WTC11 (cell line): Measurements from ENCODE around the gene CREB1. TPM values are rescaled to one million over a fixed set of nuclear protein-coding genes. Genes with fewer than 3 reads are reported as not detected.

Experiments
- ATAC-seq: fragments of 200-7000 bp; cut with Tn5 transposase; 2 replicates; pipeline ENCODE4 v1.10.0; 2021; ENCODE audit warnings: mild to moderate bottlenecking, moderate library complexity
- CTCF ChIA-PET: fragments of 300-600 bp; sonication (Branson Sonifier 250); formaldehyde crosslinking; loops from one replicate; lab custom pipeline; 2021; ENCODE audit warnings: antibody characterized with exemption; lab: Charles Lee
- POLR2A ChIA-PET: fragments of 350-600 bp; sonication (Branson Sonifier 250); formaldehyde crosslinking; loops from one replicate; lab custom pipeline; 2021; ENCODE audit warnings: antibody characterized with exemption; lab: Charles Lee
- DNase-seq: peaks from one replicate; pipeline ENCODE4 v3.0.0; 2021; ENCODE audit warnings: low spot score
- H3K27ac Mint-ChIP-seq: 2 replicates; pipeline ENCODE4 v1.8.0; 2021; ENCODE audit warnings: mixed read lengths
- H3K27me3 Mint-ChIP-seq: 2 replicates; pipeline ENCODE4 v1.8.0; 2021; ENCODE audit warnings: low read depth, mild to moderate bottlenecking, moderate library complexity, mixed read lengths
- H3K36me3 Mint-ChIP-seq: 2 replicates; pipeline ENCODE4 v1.8.0; 2021; ENCODE audit warnings: mixed read lengths
- H3K4me1 Mint-ChIP-seq: 2 replicates; pipeline ENCODE4 v1.8.0; 2022; ENCODE audit warnings: mixed read lengths
- H3K4me3 Mint-ChIP-seq: 2 replicates; pipeline ENCODE4 v1.8.0; 2021; ENCODE audit warnings: mild to moderate bottlenecking, moderate library complexity, mixed read lengths
- H3K9me3 Mint-ChIP-seq: 2 replicates; pipeline ENCODE4 v1.8.0; 2021; ENCODE audit warnings: mixed read lengths
- ATF1 ChIP-seq: sonication (generic); formaldehyde crosslinking; IDR thresholded peaks from 2 replicates; pipeline ENCODE4 v1.8.1; 2023; ENCODE audit warnings: mild to moderate bottlenecking, moderate library complexity, missing genetic modification reagents
- ELF4 ChIP-seq: sonication (generic); formaldehyde crosslinking; IDR thresholded peaks from 2 replicates; pipeline ENCODE4 v1.8.1; 2022; ENCODE audit warnings: low read depth, mild to moderate bottlenecking, moderate library complexity, missing genetic modification reagents
- GTF2I ChIP-seq: fragments of 250-450 bp; sonication (Bioruptor Pico); conservative IDR thresholded peaks from 2 replicates; pipeline ENCODE4 v1.4.0; 2021; ENCODE audit warnings: mild to moderate bottlenecking
- SMAD4 ChIP-seq: sonication (generic); formaldehyde crosslinking; IDR thresholded peaks from 2 replicates; pipeline ENCODE4 v1.8.0; 2022; ENCODE audit warnings: mild to moderate bottlenecking, missing genetic modification reagents
- TCF7 ChIP-seq: sonication (generic); formaldehyde crosslinking; IDR thresholded peaks from 2 replicates; pipeline ENCODE4 v1.8.0; 2022; ENCODE audit warnings: mild to moderate bottlenecking, low read depth, missing genetic modification reagents, moderate library complexity
- ZNF263 ChIP-seq: sonication (generic); formaldehyde crosslinking; IDR thresholded peaks from 2 replicates; pipeline ENCODE4 v1.8.1; 2022; ENCODE audit warnings: low read depth, mild to moderate bottlenecking, moderate library complexity, missing genetic modification reagents
- total RNA-seq: library from RNA; stranded (reverse); gene quantifications from 3 replicates; pipeline ENCODE4 v1.2.3, GENCODE V29; 2021
- TF ChIP-seq, protein P1 (sequence below): fragments of 250-450 bp; sonication (Bioruptor Pico); IDR thresholded peaks from 2 replicates; pipeline ENCODE4 v1.9.0; 2021; ENCODE audit warnings: mild to moderate bottlenecking
- TF ChIP-seq, protein P2 (sequence below): sonication (generic); formaldehyde crosslinking; IDR thresholded peaks from 2 replicates; pipeline ENCODE4 v1.8.0; 2022; ENCODE audit warnings: mild to moderate bottlenecking, missing genetic modification reagents
- TF ChIP-seq, protein P3 (sequence below): fragments of 250-450 bp; sonication (Bioruptor Pico); IDR thresholded peaks from 2 replicates; pipeline ENCODE4 v2.1.2; 2022; ENCODE audit warnings: mild to moderate bottlenecking, moderate library complexity
- TF ChIP-seq, protein P4 (sequence below): sonication (generic); formaldehyde crosslinking; IDR thresholded peaks from 2 replicates; pipeline ENCODE4 v1.8.0; 2022; ENCODE audit warnings: missing genetic modification reagents
- TF ChIP-seq, protein P5 (sequence below): sonication (generic); formaldehyde crosslinking; IDR thresholded peaks from 2 replicates; pipeline ENCODE4 v1.8.1; 2023; ENCODE audit warnings: mild to moderate bottlenecking, missing genetic modification reagents
- TF ChIP-seq, protein P6 (sequence below): fragments of 200-600 bp; IDR thresholded peaks from 2 replicates; pipeline ENCODE4 v1.8.0; 2022; ENCODE audit warnings: antibody characterized with exemption
- TF ChIP-seq, protein P7 (sequence below): sonication (generic); formaldehyde crosslinking; IDR thresholded peaks from 2 replicates; pipeline ENCODE4 v1.8.0; 2022; ENCODE audit warnings: mild to moderate bottlenecking, missing genetic modification reagents

CREB1 gene
- total RNA-seq, 1 experiment from 2014 or later: 97.7 TPM

DNA sequence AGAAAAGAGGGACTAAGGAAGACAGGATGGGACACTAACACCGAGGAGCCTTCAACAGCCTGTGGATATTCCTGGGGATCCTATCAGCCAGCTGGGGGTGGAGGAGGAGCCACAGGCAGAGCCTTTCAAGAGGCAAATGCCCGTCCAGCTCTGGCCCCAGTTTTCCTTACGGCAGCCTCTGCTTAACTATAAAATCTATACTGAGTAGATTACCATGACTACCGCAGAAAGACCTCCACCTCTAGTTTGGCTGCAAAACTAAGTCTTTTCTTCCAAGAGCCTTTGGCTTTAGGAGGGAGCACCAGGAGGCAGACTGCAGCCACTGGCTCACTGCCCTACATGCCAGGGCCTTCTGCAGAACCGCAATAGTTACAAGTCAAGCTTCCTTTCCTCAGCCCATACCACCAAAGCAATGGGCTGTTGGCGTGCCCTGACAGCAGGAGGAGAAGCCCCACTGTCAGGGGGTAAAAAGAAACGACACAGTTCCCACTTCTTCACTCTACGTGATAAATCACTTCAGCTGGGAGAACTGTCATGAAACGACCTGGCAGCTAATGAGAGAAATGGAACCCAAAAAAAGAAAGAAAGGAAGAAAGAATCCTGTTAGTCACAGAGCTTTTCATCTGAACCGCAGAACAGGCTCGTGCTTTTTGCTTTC, 25.1 kb upstream of the CREB1 start:
- ATAC-seq: peak; percentile 65

DNA sequence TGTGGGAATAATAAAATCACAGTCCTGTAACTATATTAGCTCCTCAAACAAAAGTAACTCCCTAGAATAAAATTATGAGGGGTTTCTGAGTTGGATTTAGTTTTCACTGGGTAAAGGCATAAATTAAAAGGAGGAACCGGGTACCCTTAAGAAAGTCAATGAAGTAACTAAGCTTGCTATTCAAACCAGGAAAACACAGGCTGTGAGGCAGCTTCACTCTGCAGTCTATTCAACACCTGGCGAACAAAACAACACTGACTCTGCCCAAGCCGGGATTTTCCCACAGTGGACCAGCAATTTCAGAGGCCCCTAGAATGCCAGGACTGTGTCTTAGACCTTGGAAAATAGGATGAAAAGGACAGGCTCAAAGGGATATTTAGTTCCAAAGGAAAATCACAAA, 24.6 kb upstream of the CREB1 start:
- H3K4me3 Mint-ChIP-seq: no peak overlapping the region
- peaks cover 3% of the 10 kb centered on the region; the same call in 1 of the 2 replicates for H3K27me3 Mint-ChIP-seq
- POLR2A ChIA-PET: interaction anchor here (0.6 to 1.2 kb wide), 2 partner anchors 25 to 407 kb away, joined by 3 read pairs; partner anchors contain the start of gene CREB1
- CTCF ChIA-PET: interaction anchor here (0.8 to 1.6 kb wide), 4 partner anchors 23 to 535 kb away, joined by 3 to 4 read pairs (median 4); partner anchors contain the start of gene METTL21A
- DNase-seq (no peak), ATAC-seq (peak; percentile 69)
- no peaks in the 10 kb centered on the region for H3K36me3 Mint-ChIP-seq
- peaks cover 43% of the 10 kb centered on the region for H3K4me1 Mint-ChIP-seq
- peaks cover 10% of the 10 kb centered on the region for H3K9me3 Mint-ChIP-seq
- peak overlapping the region; percentile 14; the same call in 1 of the 2 replicates for H3K27ac Mint-ChIP-seq
- TF ChIP-seq GTF2I (CRISPR knock-in tag) (no peak), ATF1 (no peak), TCF7 (CRISPR knock-in tag) (no peak), ELF4 (CRISPR knock-in tag) (no peak)
- TF ChIP-seq, protein P1, sequence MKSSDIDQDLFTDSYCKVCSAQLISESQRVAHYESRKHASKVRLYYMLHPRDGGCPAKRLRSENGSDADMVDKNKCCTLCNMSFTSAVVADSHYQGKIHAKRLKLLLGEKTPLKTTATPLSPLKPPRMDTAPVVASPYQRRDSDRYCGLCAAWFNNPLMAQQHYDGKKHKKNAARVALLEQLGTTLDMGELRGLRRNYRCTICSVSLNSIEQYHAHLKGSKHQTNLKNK (CRISPR knock-in tag): no peak
- TF ChIP-seq, protein P2, sequence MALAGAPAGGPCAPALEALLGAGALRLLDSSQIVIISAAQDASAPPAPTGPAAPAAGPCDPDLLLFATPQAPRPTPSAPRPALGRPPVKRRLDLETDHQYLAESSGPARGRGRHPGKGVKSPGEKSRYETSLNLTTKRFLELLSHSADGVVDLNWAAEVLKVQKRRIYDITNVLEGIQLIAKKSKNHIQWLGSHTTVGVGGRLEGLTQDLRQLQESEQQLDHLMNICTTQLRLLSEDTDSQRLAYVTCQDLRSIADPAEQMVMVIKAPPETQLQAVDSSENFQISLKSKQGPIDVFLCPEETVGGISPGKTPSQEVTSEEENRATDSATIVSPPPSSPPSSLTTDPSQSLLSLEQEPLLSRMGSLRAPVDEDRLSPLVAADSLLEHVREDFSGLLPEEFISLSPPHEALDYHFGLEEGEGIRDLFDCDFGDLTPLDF: no peak

More for the DNA sequence above, 25.1 kb upstream of the CREB1 start:
- peak; percentile 29 for DNase-seq
- CTCF ChIA-PET: interaction anchor here (0.8 to 1.6 kb wide), 5 partner anchors 23 to 536 kb away, joined by 3 to 4 read pairs (median 4); partner anchors contain the start of gene METTL21A
- Mint-ChIP-seq H3K4me1 (peaks cover 48% of the 10 kb centered on the region), H3K4me3 (no peak overlapping the region), H3K27ac (peak overlapping the region; percentile 10; the same call in 1 of the 2 replicates), H3K9me3 (peaks cover 10% of the 10 kb centered on the region), H3K27me3 (peaks cover 3% of the 10 kb centered on the region; the same call in 1 of the 2 replicates), H3K36me3 (no peaks in the 10 kb centered on the region)
- POLR2A ChIA-PET: interaction anchor here (0.6 to 1.2 kb wide), 2 partner anchors 25 to 406 kb away, joined by 3 read pairs; partner anchors contain the start of gene CREB1
- TF ChIP-seq, protein P3, sequence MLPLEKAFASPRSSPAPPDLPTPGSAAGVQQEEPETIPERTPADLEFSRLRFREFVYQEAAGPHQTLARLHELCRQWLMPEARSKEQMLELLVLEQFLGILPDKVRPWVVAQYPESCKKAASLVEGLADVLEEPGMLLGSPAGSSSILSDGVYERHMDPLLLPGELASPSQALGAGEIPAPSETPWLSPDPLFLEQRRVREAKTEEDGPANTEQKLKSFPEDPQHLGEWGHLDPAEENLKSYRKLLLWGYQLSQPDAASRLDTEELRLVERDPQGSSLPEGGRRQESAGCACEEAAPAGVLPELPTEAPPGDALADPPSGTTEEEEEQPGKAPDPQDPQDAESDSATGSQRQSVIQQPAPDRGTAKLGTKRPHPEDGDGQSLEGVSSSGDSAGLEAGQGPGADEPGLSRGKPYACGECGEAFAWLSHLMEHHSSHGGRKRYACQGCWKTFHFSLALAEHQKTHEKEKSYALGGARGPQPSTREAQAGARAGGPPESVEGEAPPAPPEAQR: no peak
- TF ChIP-seq ZNF263 (CRISPR knock-in tag) (0 out of 2 replicates have a peak, but pooled peaks have one; percentile 33), SMAD4 (no peak)
- TF ChIP-seq, protein P4, sequence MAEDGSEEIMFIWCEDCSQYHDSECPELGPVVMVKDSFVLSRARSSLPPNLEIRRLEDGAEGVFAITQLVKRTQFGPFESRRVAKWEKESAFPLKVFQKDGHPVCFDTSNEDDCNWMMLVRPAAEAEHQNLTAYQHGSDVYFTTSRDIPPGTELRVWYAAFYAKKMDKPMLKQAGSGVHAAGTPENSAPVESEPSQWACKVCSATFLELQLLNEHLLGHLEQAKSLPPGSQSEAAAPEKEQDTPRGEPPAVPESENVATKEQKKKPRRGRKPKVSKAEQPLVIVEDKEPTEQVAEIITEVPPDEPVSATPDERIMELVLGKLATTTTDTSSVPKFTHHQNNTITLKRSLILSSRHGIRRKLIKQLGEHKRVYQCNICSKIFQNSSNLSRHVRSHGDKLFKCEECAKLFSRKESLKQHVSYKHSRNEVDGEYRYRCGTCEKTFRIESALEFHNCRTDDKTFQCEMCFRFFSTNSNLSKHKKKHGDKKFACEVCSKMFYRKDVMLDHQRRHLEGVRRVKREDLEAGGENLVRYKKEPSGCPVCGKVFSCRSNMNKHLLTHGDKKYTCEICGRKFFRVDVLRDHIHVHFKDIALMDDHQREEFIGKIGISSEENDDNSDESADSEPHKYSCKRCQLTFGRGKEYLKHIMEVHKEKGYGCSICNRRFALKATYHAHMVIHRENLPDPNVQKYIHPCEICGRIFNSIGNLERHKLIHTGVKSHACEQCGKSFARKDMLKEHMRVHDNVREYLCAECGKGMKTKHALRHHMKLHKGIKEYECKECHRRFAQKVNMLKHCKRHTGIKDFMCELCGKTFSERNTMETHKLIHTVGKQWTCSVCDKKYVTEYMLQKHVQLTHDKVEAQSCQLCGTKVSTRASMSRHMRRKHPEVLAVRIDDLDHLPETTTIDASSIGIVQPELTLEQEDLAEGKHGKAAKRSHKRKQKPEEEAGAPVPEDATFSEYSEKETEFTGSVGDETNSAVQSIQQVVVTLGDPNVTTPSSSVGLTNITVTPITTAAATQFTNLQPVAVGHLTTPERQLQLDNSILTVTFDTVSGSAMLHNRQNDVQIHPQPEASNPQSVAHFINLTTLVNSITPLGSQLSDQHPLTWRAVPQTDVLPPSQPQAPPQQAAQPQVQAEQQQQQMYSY: peak; percentile 51; the same call in 1 of the 2 replicates
- TF ChIP-seq, protein P5, sequence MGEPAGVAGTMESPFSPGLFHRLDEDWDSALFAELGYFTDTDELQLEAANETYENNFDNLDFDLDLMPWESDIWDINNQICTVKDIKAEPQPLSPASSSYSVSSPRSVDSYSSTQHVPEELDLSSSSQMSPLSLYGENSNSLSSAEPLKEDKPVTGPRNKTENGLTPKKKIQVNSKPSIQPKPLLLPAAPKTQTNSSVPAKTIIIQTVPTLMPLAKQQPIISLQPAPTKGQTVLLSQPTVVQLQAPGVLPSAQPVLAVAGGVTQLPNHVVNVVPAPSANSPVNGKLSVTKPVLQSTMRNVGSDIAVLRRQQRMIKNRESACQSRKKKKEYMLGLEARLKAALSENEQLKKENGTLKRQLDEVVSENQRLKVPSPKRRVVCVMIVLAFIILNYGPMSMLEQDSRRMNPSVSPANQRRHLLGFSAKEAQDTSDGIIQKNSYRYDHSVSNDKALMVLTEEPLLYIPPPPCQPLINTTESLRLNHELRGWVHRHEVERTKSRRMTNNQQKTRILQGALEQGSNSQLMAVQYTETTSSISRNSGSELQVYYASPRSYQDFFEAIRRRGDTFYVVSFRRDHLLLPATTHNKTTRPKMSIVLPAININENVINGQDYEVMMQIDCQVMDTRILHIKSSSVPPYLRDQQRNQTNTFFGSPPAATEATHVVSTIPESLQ: no peak
- TF ChIP-seq, protein P6, sequence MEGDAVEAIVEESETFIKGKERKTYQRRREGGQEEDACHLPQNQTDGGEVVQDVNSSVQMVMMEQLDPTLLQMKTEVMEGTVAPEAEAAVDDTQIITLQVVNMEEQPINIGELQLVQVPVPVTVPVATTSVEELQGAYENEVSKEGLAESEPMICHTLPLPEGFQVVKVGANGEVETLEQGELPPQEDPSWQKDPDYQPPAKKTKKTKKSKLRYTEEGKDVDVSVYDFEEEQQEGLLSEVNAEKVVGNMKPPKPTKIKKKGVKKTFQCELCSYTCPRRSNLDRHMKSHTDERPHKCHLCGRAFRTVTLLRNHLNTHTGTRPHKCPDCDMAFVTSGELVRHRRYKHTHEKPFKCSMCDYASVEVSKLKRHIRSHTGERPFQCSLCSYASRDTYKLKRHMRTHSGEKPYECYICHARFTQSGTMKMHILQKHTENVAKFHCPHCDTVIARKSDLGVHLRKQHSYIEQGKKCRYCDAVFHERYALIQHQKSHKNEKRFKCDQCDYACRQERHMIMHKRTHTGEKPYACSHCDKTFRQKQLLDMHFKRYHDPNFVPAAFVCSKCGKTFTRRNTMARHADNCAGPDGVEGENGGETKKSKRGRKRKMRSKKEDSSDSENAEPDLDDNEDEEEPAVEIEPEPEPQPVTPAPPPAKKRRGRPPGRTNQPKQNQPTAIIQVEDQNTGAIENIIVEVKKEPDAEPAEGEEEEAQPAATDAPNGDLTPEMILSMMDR: no peak
- TF ChIP-seq, protein P7, sequence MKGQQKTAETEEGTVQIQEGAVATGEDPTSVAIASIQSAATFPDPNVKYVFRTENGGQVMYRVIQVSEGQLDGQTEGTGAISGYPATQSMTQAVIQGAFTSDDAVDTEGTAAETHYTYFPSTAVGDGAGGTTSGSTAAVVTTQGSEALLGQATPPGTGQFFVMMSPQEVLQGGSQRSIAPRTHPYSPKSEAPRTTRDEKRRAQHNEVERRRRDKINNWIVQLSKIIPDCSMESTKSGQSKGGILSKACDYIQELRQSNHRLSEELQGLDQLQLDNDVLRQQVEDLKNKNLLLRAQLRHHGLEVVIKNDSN: no peak
